ENCODE data around the gene KRT7. TPM values are rescaled to one million over a fixed set of nuclear protein-coding genes. Genes with fewer than 3 reads are reported as not detected.

The KRT7 gene
- total RNA-seq, 4 donors from 2014 or later = 2.4 to 4.0 (median 3.7) TPM

GRCh38 chr12:52267699-52268098 is 34.7 kb downstream of the KRT7 start:
- TF ChIP-seq CTCF (IDR thresholded peaks at IDR 0.05; ENCODE audit: low read depth) = no peak

- TF ChIP-seq CTCF (IDR thresholded peaks at IDR 0.05; ENCODE audit: low read depth) = no peak
Observed at GRCh38 chr12:52268212-52268611, 35.2 kb downstream of the KRT7 start.

DNA sequence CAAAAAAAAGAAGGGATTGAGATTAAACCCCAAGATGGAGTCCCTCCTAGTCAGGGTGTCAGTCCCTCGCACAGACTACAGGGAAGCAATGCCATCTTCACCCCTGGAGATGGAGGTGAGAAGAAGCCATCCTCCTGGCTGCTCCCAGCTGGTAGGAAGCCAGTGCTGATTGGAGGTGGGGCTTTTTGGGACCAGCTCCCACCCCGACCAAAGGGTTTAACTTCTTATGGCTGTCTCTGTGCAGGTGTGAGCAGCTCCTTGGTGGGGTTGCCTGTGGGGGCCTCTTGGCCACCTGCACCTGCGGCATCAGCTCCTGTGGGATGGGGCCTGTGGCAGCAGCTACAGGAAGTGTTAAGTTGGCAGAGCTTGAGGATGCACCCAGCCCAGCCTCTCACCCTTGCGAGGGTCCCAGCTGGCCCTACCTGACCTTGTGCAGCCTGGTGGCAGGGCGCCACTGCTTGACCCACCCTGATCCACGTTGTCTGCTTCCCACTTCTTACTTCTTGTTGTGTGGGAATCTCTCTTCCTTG is 37.6 kb downstream of the KRT7 start:
- no peak for TF ChIP-seq CTCF (IDR thresholded peaks at IDR 0.05; ENCODE audit: low read depth)

GRCh38 chr12:52271158-52271557 is 38.1 kb downstream of the KRT7 start:
- no peak for TF ChIP-seq CTCF (IDR thresholded peaks at IDR 0.05; ENCODE audit: low read depth)

GRCh38 chr12:52274521-52275120 is 41.6 kb downstream of the KRT7 start, which contains the start of gene KRT86:
Gene KRT86, plus strand, starts transcription at chr12:52274645. Its CDS starts 27,272 bp downstream, at chr12:52301917.
- no peak for TF ChIP-seq CTCF (IDR thresholded peaks at IDR 0.05; ENCODE audit: low read depth)

DNA sequence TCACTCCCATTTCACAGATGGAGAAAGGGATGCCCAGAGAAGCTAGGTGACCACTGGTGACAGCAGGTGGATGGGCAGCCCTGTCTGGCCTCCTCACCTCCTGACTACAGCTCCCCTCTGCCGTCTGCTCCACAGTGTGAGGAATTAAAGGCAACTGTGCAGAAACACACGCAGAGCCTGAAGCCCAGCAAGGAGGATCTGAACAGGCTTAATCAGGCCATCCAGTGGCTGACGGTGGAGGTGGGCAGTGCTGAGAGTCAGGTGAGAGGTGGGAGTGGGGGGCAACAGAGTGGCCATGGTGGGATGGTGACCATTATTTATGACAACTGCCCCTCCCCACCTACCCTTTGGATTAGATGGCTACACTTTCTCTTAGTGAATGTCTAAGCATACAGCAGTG is 42.6 kb downstream of the KRT7 start:
- no peak for TF ChIP-seq CTCF (IDR thresholded peaks at IDR 0.05; ENCODE audit: low read depth)

- no peak for TF ChIP-seq CTCF (IDR thresholded peaks at IDR 0.05; ENCODE audit: low read depth)
Observed at GRCh38 chr12:52277486-52278245, 44.6 kb downstream of the KRT7 start.

Measured in subcutaneous adipose tissue (tissue), 4 donors.